Kidney glomerular epithelial cell (primary cell): ENCODE results near the gene PRM1.

ENCODE experiments used
- DNase-seq: peaks from one replicate; lab custom pipeline; 2025; lab: John Stamatoyannopoulos, UW

PRM1 gene

DNA sequence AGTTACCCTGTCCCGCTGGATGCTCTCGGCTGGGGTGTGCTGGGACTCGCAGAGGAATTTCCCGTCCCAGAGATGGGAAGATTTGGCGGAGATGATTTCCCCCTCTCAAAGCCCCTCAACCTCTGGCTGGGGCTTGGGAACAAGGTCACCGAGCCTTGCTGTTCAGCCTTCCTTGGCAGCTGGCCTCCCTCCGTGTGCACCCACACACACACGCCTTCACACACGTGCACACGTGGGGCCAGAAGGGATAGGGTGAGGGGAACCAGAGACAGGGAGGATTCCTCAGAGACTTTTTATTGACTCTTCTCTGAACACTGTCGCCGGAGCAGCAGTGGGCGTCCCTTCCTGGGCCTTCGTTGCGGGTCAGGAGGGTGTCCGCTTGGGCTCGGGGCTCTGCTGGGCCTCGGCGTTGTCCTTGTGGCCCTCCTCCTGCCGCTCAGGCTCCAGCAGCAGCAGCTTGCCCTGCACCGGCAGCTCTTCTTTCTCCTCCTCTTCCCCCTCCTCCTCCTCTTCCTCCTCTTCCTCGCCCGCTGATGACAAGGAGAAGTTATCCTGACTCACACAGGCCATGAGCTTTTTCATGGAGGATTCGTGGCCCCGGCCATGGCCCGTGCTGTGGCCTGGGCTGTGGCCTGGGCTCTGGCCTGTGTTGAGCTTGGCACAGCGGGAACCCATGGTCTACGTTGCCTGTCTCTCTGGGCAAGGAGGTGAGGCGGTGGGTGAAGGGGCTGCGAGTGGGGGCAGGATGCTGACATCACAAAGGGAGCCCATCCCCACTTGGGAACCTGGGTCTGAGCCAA is 8.0 kb downstream of the PRM1 start, which contains the start of gene PRM3:
Gene PRM3 (minus strand): TSS at position 709 of the 800 bp plus-strand sequence. CDS start 34 bp downstream, at position 675.
- DNase-seq, result no peak

GRCh38 chr16:11272484-11272883 is 8.6 kb downstream of the PRM1 start:
- DNase-seq, result no peak

GRCh38 chr16:11271610-11272009 is 9.5 kb downstream of the PRM1 start:
- DNase-seq, result no peak

- DNase-seq, result no peak
Measured at GRCh38 chr16:11270602-11271162, 10.4 kb downstream of the PRM1 start.

DNA sequence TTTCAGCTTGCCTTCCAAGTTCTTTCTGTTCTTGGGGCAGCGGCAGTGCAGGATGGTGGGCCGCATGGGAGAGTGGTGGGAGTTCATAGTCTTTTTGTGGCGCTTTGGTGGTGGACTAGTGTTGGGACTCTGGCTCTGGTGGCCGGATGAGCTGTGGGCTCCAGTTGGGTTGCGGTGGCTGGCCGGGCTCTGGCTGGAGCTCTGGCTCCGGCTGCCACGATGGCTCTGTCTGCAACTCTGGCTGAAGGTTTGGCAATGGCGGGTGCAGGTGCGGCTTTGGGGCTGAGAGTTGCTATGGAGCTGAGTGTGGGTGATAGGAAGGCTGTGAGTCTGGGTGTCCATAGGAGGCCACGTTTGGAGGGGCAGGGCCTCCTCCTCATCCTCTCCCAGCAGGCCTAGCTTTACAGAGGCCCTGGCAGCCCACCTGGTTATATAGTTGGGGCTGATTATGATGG is 12.2 kb downstream of the PRM1 start, which contains the start of gene TNP2:
Gene TNP2 (minus strand): TSS at position 405 of the 455 bp plus-strand sequence. CDS start 63 bp downstream, at position 342.
- DNase-seq, result no peak

DNA sequence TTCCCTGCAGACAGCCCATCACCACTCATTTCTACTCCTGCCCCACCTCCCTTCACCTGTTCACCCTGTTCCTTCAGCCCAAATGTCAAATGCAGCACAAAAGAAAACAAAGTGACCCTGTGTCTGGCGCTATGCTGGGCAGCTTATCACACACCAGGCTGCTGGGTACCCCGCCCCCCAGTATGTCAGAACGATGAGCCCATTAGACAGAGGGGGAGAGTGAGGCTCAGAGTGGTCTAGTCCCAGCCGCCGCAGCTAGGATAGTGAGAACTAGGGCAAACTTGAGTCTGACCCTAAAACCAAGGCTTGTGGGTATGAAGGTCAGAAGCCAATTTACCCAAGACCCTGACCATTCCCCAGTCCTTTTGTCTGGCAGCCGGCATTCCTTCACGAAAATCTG is 16.0 kb downstream of the PRM1 start:
- no peak for DNase-seq

DNA sequence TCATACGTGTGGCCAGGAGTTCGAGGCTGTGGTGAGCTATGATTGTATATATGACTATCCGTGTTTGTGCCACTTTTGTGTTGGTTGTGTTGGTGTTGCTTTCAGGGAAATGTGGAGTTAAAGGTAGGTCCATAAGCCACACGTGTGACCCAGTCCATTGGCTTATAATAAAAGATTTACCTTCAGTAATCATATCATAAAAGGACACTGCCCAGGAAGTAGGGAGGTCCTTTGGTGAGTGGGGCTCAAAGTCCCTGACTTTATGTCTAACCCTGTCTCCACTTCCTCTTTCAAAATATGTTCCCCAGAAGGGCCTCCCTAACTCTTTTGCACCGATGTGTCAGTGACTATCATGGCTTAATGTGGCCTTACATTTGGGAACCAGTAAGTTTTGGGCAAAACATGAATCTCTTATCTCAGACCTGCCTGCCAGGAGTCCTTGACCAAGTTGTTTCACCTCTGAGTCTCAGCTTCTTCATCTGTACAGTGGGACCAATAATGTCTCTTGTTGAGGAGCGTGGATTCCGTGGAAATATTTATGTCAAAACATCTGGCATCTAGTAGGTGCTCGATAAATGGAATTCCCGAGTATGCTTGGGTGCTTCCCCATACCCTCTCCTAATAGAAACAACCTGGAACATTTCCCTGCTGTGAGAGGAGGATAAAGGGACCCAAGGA is 16.8 kb downstream of the PRM1 start:
- DNase-seq, result no peak

- DNase-seq, result no peak
Measured at GRCh38 chr16:11263737-11264136, 17.4 kb downstream of the PRM1 start.

- no peak for DNase-seq
Measured at GRCh38 chr16:11262915-11263314, 18.2 kb downstream of the PRM1 start.

GRCh38 chr16:11260596-11260966 is 20.5 kb downstream of the PRM1 start:
- DNase-seq, result no peak

GRCh38 chr16:11259655-11260595 is 21.2 kb downstream of the PRM1 start:
- DNase-seq, result no peak

- no peak for DNase-seq
Measured at GRCh38 chr16:11258553-11259492, 22.3 kb downstream of the PRM1 start.

- peak; percentile 65 for DNase-seq
Measured at GRCh38 chr16:11257131-11257938, 23.8 kb downstream of the PRM1 start.

GRCh38 chr16:11256661-11257130 is 24.4 kb downstream of the PRM1 start:
- no peak for DNase-seq

DNA sequence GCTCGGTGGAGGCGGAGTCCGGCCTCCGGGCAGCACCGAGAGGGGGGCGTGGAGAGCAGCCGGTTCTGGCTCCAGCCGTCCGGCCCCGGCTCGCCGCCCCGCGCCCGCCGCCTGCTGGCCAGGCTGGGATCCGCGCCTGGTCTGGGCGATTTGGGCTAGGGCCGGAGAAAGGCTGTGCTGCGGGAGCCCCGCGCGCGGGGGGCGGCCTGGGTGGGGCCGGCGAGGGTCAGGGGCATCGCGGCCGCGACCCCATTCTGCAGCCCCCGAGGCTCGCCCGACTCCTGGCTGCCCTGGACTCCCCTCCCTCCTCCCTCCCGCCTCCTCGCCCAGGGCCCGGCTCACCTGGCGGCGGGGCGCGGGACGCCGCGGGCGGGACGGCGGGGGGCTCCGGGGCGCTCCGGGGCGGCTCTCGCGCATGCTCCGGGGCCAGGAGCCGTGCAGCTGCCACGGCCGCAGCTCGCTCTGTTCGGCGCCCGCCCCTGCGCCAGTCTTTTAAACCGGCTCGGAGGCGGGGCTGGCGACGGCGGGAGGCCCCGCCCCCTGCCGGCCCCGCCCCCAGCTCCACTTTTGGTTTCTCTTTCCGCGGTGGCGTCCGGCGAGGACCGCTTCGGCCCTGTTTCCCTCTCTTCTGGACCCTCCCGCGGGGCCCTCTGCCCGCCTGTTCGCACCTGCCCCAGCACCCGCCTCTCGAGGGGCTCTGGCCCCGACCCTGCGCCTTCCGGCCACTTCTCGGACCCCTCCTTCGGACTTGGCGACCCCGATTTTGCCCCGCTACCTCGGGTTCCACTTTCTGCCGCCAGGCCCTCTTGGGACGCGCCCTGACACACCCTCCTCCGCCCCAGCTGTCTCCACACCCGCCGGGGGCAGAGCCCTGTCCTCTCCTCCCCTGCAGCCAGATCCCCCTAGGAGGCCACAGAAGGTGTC is 25.1 kb downstream of the PRM1 start, which contains the start of gene SOCS1:
Gene SOCS1 (minus strand): TSS at position 468 of the 924 bp plus-strand sequence. CDS start 726 bp downstream, outside the sequence.
- DNase-seq, result peak; percentile 58

DNA sequence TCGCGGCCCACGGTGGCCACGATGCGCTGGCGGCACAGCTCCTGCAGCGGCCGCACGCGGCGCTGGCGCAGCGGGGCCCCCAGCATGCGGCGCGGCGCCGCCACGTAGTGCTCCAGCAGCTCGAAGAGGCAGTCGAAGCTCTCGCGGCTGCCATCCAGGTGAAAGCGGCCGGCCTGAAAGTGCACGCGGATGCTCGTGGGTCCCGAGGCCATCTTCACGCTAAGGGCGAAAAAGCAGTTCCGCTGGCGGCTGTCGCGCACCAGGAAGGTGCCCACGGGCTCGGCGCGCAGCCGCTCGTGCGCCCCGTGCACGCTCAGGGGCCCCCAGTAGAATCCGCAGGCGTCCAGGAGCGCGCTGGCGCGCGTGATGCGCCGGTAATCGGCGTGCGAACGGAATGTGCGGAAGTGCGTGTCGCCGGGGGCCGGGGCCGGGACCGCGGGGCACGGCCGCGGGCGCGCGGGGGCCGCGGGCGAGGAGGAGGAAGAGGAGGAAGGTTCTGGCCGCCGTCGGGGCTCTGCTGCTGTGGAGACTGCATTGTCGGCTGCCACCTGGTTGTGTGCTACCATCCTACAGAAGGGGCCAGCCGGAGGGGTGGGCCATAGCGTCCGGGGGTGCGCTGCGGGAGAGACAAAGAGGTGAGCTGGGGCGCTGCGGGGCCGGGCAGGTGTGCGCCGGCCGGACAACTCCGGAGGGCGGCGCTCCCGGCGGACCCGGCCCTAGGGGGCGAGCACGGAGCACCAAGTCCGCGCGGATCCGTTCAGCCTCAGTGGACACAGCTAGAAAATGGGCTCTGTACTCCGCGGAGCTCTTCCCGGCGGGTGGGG is 26.0 kb downstream of the PRM1 start:
- no peak for DNase-seq
